Measurements from ENCODE around the gene EPG5.

The EPG5 gene

GRCh38 chr18:45887585-45887984 is 79.5 kb downstream of the EPG5 start:
- no peak for TF ChIP-seq CTCF (conservative IDR thresholded peaks at IDR 0.05; ENCODE audit: low read length)
- DNase-seq (ENCODE audit: low read depth) = no peak
- H3K4me3 ChIP-seq (ENCODE audit: low read length) = no peak overlapping the region

GRCh38 chr18:45880876-45881558 is 86.1 kb downstream of the EPG5 start:
- DNase-seq (ENCODE audit: low read depth) = no peak
- no peak for TF ChIP-seq CTCF (conservative IDR thresholded peaks at IDR 0.05; ENCODE audit: low read length)
- H3K4me3 ChIP-seq (ENCODE audit: low read length) = no peak overlapping the region

GRCh38 chr18:45879681-45880655 is 87.2 kb downstream of the EPG5 start:
- TF ChIP-seq CTCF (conservative IDR thresholded peaks at IDR 0.05; ENCODE audit: low read length) = peak; percentile 96
- peak; percentile 57 for DNase-seq (ENCODE audit: low read depth)
- H3K4me3 ChIP-seq (ENCODE audit: low read length) = no peak overlapping the region

GRCh38 chr18:45877403-45877802 is 89.7 kb downstream of the EPG5 start:
- TF ChIP-seq CTCF (conservative IDR thresholded peaks at IDR 0.05; ENCODE audit: low read length) = no peak
- H3K4me3 ChIP-seq (ENCODE audit: low read length) = no peak overlapping the region
- no peak for DNase-seq (ENCODE audit: low read depth)

GRCh38 chr18:45876161-45876560 is 91.0 kb downstream of the EPG5 start:
- no peak for DNase-seq (ENCODE audit: low read depth)
- H3K4me3 ChIP-seq (ENCODE audit: low read length) = no peak overlapping the region
- TF ChIP-seq CTCF (conservative IDR thresholded peaks at IDR 0.05; ENCODE audit: low read length) = no peak

GRCh38 chr18:45874491-45875184 is 92.5 kb downstream of the EPG5 start:
- H3K4me3 ChIP-seq (ENCODE audit: low read length) = no peak overlapping the region
- no peak for TF ChIP-seq CTCF (conservative IDR thresholded peaks at IDR 0.05; ENCODE audit: low read length)
- peak; percentile 8 for DNase-seq (ENCODE audit: low read depth)
